GM23338 (cell line): Measurements from ENCODE around the gene KRT222. TPM values are rescaled to one million over a fixed set of nuclear protein-coding genes. Genes with fewer than 3 reads are reported as not detected.

Experiments
- ATAC-seq: fragments of 200-7000 bp; cut with Tn5 transposase; 3 replicates; pipeline ENCODE4 v1.9.1; 2020
- DNase-seq: peaks from one replicate; pipeline ENCODE4 v3.0.0-alpha.2; 2015; ENCODE audit warnings: low spot score
- H2AFZ ChIP-seq: fragments of 200-600 bp; sonication (generic); 2 replicates; pipeline ENCODE4 v1.8.0; 2016; ENCODE audit warnings: antibody characterized with exemption, mild to moderate bottlenecking, moderate library complexity
- H3F3A ChIP-seq: fragments of 200-600 bp; sonication (generic); replicated peaks from 2 replicates; pipeline ENCODE4 v1.8.0; 2017; ENCODE audit warnings: antibody characterized with exemption, mixed run types, low read depth
- H3K27ac ChIP-seq: fragments of 200-600 bp; sonication (generic); 2 replicates; pipeline ENCODE4 v1.6.1; 2016; ENCODE audit warnings: low read depth
- H3K27me3 ChIP-seq: fragments of 200-600 bp; sonication (generic); 2 replicates; pipeline ENCODE4 v1.8.0; 2016; ENCODE audit warnings: mild to moderate bottlenecking, mixed run types, moderate library complexity; ENCODE audit not compliant: insufficient read depth
- H3K36me3 ChIP-seq: fragments of 200-600 bp; sonication (generic); 2 replicates; pipeline ENCODE4 v1.8.0; 2016; ENCODE audit warnings: mild to moderate bottlenecking; ENCODE audit not compliant: insufficient read depth
- H3K4me1 ChIP-seq: fragments of 200-600 bp; sonication (generic); 2 replicates; pipeline ENCODE4 v1.8.0; 2016; ENCODE audit warnings: mild to moderate bottlenecking, moderate library complexity; ENCODE audit not compliant: insufficient read depth
- H3K4me2 ChIP-seq: fragments of 200-600 bp; sonication (generic); 2 replicates; pipeline ENCODE4 v1.7.1; 2017; ENCODE audit warnings: mixed run types
- H3K4me3 ChIP-seq: fragments of 200-600 bp; sonication (generic); 2 replicates; pipeline ENCODE4 v1.6.1; 2016; ENCODE audit warnings: mixed run types
- H3K79me2 ChIP-seq: fragments of 200-600 bp; sonication (generic); replicated peaks from 2 replicates; pipeline ENCODE4 v1.8.0; 2017; ENCODE audit warnings: mild to moderate bottlenecking; ENCODE audit not compliant: insufficient read depth
- H3K9me2 ChIP-seq: fragments of 200-600 bp; sonication (generic); 2 replicates; pipeline ENCODE4 v1.8.0; 2017; ENCODE audit not compliant: insufficient read depth
- H4K20me1 ChIP-seq: fragments of 200-600 bp; sonication (generic); replicated peaks from 2 replicates; pipeline ENCODE4 v1.8.0; 2017; ENCODE audit warnings: mild to moderate bottlenecking; ENCODE audit not compliant: insufficient read depth
- H3K27ac Mint-ChIP-seq: 2 replicates; pipeline ENCODE4 v1.8.0; 2020; ENCODE audit warnings: inconsistent platforms, mild to moderate bottlenecking, moderate library complexity, mixed read lengths
- H3K27me3 Mint-ChIP-seq: 3 replicates; pipeline ENCODE4 v1.8.0; 2022; ENCODE audit warnings: low read depth, mild to moderate bottlenecking, moderate library complexity, mixed read lengths, inconsistent platforms; ENCODE audit not compliant: insufficient read depth, poor library complexity
- H3K36me3 Mint-ChIP-seq: 3 replicates; pipeline ENCODE4 v1.8.0; 2021; ENCODE audit warnings: low read depth, mild to moderate bottlenecking, inconsistent platforms, moderate library complexity, mixed read lengths
- H3K4me1 Mint-ChIP-seq: 3 replicates; pipeline ENCODE4 v1.8.0; 2020; ENCODE audit warnings: mild to moderate bottlenecking, inconsistent platforms, mixed read lengths
- H3K4me3 Mint-ChIP-seq: 3 replicates; pipeline ENCODE4 v1.8.0; 2021; ENCODE audit warnings: moderate library complexity, mild to moderate bottlenecking, inconsistent platforms, mixed read lengths
- H3K9me3 Mint-ChIP-seq: 3 replicates; pipeline ENCODE4 v1.8.0; 2020; ENCODE audit warnings: moderate library complexity, mild to moderate bottlenecking, inconsistent platforms, mixed read lengths
- CREB1 ChIP-seq: fragments of 250-450 bp; sonication (Bioruptor Pico); IDR thresholded peaks from 2 replicates; pipeline ENCODE4 v1.5.0; 2020; ENCODE audit warnings: low read depth, mild to moderate bottlenecking, moderate library complexity
- EZH2 ChIP-seq: fragments of 200-600 bp; sonication (generic); IDR thresholded peaks from one replicate; pipeline ENCODE4 v1.8.0; 2017; ENCODE audit warnings: antibody characterized with exemption, mild to moderate bottlenecking, low read depth; ENCODE audit not compliant: unreplicated experiment
- EZH2phosphoT487 ChIP-seq: fragments of 200-600 bp; sonication (generic); IDR thresholded peaks from one replicate; pipeline ENCODE4 v1.8.1; 2018; ENCODE audit warnings: antibody characterized with exemption; ENCODE audit not compliant: unreplicated experiment
- JUNB ChIP-seq: IDR thresholded peaks from one replicate; pipeline ENCODE4 v1.6.1; 2016; ENCODE audit warnings: antibody characterized with exemption; ENCODE audit not compliant: unreplicated experiment
- NANOG ChIP-seq: IDR thresholded peaks from 2 replicates; pipeline ENCODE4 v1.6.1; 2016; ENCODE audit warnings: antibody characterized with exemption, borderline replicate concordance
- POLR2AphosphoS5 ChIP-seq: IDR thresholded peaks from 2 replicates; pipeline ENCODE4 v1.6.1; 2016; ENCODE audit warnings: antibody characterized with exemption, low read depth
- STAT1 ChIP-seq: IDR thresholded peaks from one replicate; pipeline ENCODE4 v1.6.1; 2016; ENCODE audit warnings: antibody characterized with exemption; ENCODE audit not compliant: unreplicated experiment
- ZNF114 ChIP-seq: fragments of 250-450 bp; sonication (Bioruptor Pico); IDR thresholded peaks from 2 replicates; pipeline ENCODE4 v1.5.0; 2020; ENCODE audit warnings: mild to moderate bottlenecking, moderate library complexity
- ZNF331 ChIP-seq: fragments of 250-450 bp; sonication (Bioruptor Pico); IDR thresholded peaks from 2 replicates; pipeline ENCODE4 v1.5.0; 2020; ENCODE audit warnings: low read depth, mild to moderate bottlenecking, moderate library complexity
- polyA plus RNA-seq: library from polyadenylated mRNA; unstranded; fragments of >200 nt; fragmentation: Nextera tagmentation; extraction: Ambion mirVana; gene quantifications from 2 replicates; pipeline ENCODE4 v1.2.1, GENCODE V29; 2016
- total RNA-seq: library from RNA; depleted of rRNA; stranded (reverse); fragments of >200 nt; shearing (Covaris generic); gene quantifications from 2 replicates; pipeline ENCODE4 v1.2.3, GENCODE V29; 2014
- TF ChIP-seq, protein P1 (sequence below), 2 experiments: fragments of 200-600 bp in 1 of 2; sonication (generic) in 1 of 2; conservative IDR thresholded peaks; 2 replicates each; pipeline versions ENCODE4 v1.5.1 to v1.6.1; 2016 to 2017; ENCODE audit warnings: antibody characterized with exemption in 2 of 2, low read depth in 2 of 2, mild to moderate bottlenecking in 2 of 2, moderate library complexity in 1 of 2
- TF ChIP-seq, protein P2 (sequence below): IDR thresholded peaks from one replicate; pipeline ENCODE4 v1.6.1; 2018; ENCODE audit warnings: antibody characterized with exemption; ENCODE audit not compliant: unreplicated experiment

Gene KRT222
- total and polyA plus RNA-seq, 2 experiments from 2014 or later: not detected

DNA sequence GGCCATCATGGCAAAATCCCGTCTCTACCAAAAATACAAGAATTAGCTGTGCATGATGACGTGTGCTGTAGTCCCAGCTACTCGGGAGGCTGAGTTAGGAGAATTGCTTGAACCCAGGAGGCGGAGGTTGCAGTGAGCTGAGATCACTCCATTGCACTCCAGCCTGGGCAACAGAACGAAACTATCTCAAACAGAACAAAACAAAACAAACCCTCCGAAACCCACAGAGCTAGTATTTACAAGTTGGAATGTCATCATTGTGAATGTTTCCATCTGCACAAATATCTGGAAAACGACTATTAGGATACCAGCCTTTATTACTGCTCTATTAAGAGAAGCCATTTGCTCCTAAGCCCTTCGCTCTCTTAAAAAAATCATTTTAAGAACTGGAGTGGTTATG, 43.4 kb downstream of the KRT222 start:
- Histone ChIP-seq H2AFZ (no peak overlapping the region), H3K27ac (no peak overlapping the region), H3F3A (no peaks in the 10 kb centered on the region), H3K36me3 (no peaks in the 10 kb centered on the region), H4K20me1 (no peaks in the 10 kb centered on the region), H3K9me2 (no peaks in the 10 kb centered on the region), H3K4me2 (no peak overlapping the region), H3K79me2 (no peaks in the 10 kb centered on the region), H3K4me3 (no peak overlapping the region), H3K4me1 (peaks cover 14% of the 10 kb centered on the region), H3K27me3 (no peaks in the 10 kb centered on the region)
- DNase-seq (no peak), ATAC-seq (no peak)
- Mint-ChIP-seq H3K4me1 (peaks cover 8% of the 10 kb centered on the region), H3K27ac (no peak overlapping the region), H3K9me3 (no peaks in the 10 kb centered on the region), H3K27me3 (peaks cover 6% of the 10 kb centered on the region), H3K36me3 (no peaks in the 10 kb centered on the region), H3K4me3 (no peak overlapping the region)
- TF ChIP-seq NANOG (no peak), ZNF114 (CRISPR knock-in tag) (no peak), ZNF331 (CRISPR knock-in tag) (no peak), JUNB (no peak), STAT1 (no peak), EZH2 (no peak), CREB1 (CRISPR knock-in tag) (no peak)
- TF ChIP-seq, protein P1, sequence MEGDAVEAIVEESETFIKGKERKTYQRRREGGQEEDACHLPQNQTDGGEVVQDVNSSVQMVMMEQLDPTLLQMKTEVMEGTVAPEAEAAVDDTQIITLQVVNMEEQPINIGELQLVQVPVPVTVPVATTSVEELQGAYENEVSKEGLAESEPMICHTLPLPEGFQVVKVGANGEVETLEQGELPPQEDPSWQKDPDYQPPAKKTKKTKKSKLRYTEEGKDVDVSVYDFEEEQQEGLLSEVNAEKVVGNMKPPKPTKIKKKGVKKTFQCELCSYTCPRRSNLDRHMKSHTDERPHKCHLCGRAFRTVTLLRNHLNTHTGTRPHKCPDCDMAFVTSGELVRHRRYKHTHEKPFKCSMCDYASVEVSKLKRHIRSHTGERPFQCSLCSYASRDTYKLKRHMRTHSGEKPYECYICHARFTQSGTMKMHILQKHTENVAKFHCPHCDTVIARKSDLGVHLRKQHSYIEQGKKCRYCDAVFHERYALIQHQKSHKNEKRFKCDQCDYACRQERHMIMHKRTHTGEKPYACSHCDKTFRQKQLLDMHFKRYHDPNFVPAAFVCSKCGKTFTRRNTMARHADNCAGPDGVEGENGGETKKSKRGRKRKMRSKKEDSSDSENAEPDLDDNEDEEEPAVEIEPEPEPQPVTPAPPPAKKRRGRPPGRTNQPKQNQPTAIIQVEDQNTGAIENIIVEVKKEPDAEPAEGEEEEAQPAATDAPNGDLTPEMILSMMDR (conservative IDR thresholded peaks at IDR 0.05; ENCODE audit: low read depth in 2 of 2): no peak

DNA sequence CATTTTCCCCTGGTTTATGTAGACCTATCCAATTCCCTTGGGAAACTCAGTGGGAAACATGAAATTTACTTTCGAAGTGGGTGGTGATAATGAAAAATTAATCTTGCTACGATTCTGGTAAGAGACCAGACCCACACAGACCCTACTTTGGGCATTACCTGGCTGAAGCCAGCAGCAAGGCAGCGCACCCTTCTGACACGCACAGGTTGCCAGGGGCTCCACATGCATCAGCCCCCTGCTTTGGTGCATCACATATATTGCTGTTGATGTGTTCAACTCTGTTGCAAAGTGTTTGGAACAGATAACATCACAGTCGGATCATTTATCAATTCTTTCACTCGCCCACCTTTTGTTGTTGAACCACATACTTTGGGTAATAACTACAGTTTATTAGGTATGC, 44.0 kb downstream of the KRT222 start:
- no peak overlapping the region for H3K27ac Mint-ChIP-seq
- no peaks in the 10 kb centered on the region for H3K9me3 Mint-ChIP-seq
- no peaks in the 10 kb centered on the region for H3K9me2 ChIP-seq
- no peak for DNase-seq
- H3K27ac ChIP-seq: no peak overlapping the region
- no peak for ATAC-seq
- H3K27me3 Mint-ChIP-seq: peaks cover 6% of the 10 kb centered on the region
- no peak overlapping the region for H3K4me2 ChIP-seq
- H2AFZ ChIP-seq: no peak overlapping the region
- no peaks in the 10 kb centered on the region for H4K20me1 ChIP-seq
- peaks cover 14% of the 10 kb centered on the region for H3K4me1 ChIP-seq
- H3F3A ChIP-seq: no peaks in the 10 kb centered on the region
- H3K36me3 ChIP-seq: no peaks in the 10 kb centered on the region
- no peaks in the 10 kb centered on the region for H3K36me3 Mint-ChIP-seq
- H3K79me2 ChIP-seq: no peaks in the 10 kb centered on the region
- H3K27me3 ChIP-seq: no peaks in the 10 kb centered on the region
- no peak overlapping the region for H3K4me3 ChIP-seq
- no peak overlapping the region for H3K4me3 Mint-ChIP-seq
- peaks cover 8% of the 10 kb centered on the region for H3K4me1 Mint-ChIP-seq
- TF ChIP-seq, protein P2, sequence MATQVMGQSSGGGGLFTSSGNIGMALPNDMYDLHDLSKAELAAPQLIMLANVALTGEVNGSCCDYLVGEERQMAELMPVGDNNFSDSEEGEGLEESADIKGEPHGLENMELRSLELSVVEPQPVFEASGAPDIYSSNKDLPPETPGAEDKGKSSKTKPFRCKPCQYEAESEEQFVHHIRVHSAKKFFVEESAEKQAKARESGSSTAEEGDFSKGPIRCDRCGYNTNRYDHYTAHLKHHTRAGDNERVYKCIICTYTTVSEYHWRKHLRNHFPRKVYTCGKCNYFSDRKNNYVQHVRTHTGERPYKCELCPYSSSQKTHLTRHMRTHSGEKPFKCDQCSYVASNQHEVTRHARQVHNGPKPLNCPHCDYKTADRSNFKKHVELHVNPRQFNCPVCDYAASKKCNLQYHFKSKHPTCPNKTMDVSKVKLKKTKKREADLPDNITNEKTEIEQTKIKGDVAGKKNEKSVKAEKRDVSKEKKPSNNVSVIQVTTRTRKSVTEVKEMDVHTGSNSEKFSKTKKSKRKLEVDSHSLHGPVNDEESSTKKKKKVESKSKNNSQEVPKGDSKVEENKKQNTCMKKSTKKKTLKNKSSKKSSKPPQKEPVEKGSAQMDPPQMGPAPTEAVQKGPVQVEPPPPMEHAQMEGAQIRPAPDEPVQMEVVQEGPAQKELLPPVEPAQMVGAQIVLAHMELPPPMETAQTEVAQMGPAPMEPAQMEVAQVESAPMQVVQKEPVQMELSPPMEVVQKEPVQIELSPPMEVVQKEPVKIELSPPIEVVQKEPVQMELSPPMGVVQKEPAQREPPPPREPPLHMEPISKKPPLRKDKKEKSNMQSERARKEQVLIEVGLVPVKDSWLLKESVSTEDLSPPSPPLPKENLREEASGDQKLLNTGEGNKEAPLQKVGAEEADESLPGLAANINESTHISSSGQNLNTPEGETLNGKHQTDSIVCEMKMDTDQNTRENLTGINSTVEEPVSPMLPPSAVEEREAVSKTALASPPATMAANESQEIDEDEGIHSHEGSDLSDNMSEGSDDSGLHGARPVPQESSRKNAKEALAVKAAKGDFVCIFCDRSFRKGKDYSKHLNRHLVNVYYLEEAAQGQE: no peak
- TF ChIP-seq ZNF114 (CRISPR knock-in tag) (no peak), JUNB (no peak), ZNF331 (CRISPR knock-in tag) (no peak), EZH2phosphoT487 (no peak), POLR2AphosphoS5 (no peak), STAT1 (no peak)
